Stimulated activated effector memory CD8-positive, alpha-beta T cell treated with anti-CD3 and anti-CD28 coated beads, Interleukin-12 subunit alpha, Interleukin-12 subunit beta, amount 100 ng/mL, for 72 hours (primary cell): ENCODE measurements around the gene MIP.
"Not testable (repeated sequence)": the region's sequence is repeated elsewhere in the genome, so short reads cannot be mapped to it uniquely, and the experiment has no call there.

Source experiments
- ATAC-seq: fragments of 150-1000 bp; cut with Tn5 transposase; 2 replicates; pipeline ENCODE4 v1.10.0; 2021
- DNase-seq, 2 donors: peaks; one replicate each; pipeline ENCODE4 v3.0.0; 2021 to 2022; ENCODE audit warnings: low spot score in 2 of 2
- H3K27ac Mint-ChIP-seq: one replicate; pipeline ENCODE4 v1.8.0; 2022; ENCODE audit warnings: mild to moderate bottlenecking, mixed read lengths
- H3K36me3 Mint-ChIP-seq: one replicate; pipeline ENCODE4 v1.8.0; 2022; ENCODE audit warnings: mild to moderate bottlenecking, mixed read lengths
- H3K4me1 Mint-ChIP-seq: one replicate; pipeline ENCODE4 v1.8.0; 2022; ENCODE audit warnings: mixed read lengths
- H3K4me3 Mint-ChIP-seq: one replicate; pipeline ENCODE4 v1.8.0; 2022; ENCODE audit warnings: mild to moderate bottlenecking, mixed read lengths
- H3K9me3 Mint-ChIP-seq: one replicate; pipeline ENCODE4 v1.8.0; 2022; ENCODE audit warnings: mixed read lengths

The MIP gene

GRCh38 chr12:56454557-56454956 lies at the start of gene MIP:
TSS of gene MIP (minus strand) at chr12:56454657. CDS start at chr12:56454613, 44 bp downstream.
- H3K4me1 Mint-ChIP-seq: peaks cover 6% of the 10 kb centered on the region
- H3K36me3 Mint-ChIP-seq: peaks cover 2% of the 10 kb centered on the region
- H3K9me3 Mint-ChIP-seq: no peaks in the 10 kb centered on the region
- DNase-seq: no peak
- H3K4me3 Mint-ChIP-seq: no peak within 1 kb of the TSS
- no peak within 1 kb of the TSS for H3K27ac Mint-ChIP-seq
- no peak for ATAC-seq

GRCh38 chr12:56499879-56500278 lies 45.4 kb upstream of the MIP start:
- not testable (repeated sequence) for H3K4me1 Mint-ChIP-seq, H3K36me3 Mint-ChIP-seq, H3K4me3 Mint-ChIP-seq, DNase-seq, ATAC-seq, H3K9me3 Mint-ChIP-seq, H3K27ac Mint-ChIP-seq

GRCh38 chr12:56499452-56499851 lies 45.0 kb upstream of the MIP start:
- DNase-seq, H3K4me1 Mint-ChIP-seq, ATAC-seq, H3K4me3 Mint-ChIP-seq, H3K27ac Mint-ChIP-seq, H3K9me3 Mint-ChIP-seq, H3K36me3 Mint-ChIP-seq: not testable (repeated sequence)

GRCh38 chr12:56498126-56498902 lies 43.9 kb upstream of the MIP start:
- not testable (repeated sequence) for H3K4me1 Mint-ChIP-seq, H3K27ac Mint-ChIP-seq, H3K9me3 Mint-ChIP-seq, ATAC-seq, DNase-seq, H3K36me3 Mint-ChIP-seq, H3K4me3 Mint-ChIP-seq

- peak overlapping the region; percentile 13 for H3K4me3 Mint-ChIP-seq
- not testable (repeated sequence) for H3K4me1 Mint-ChIP-seq, ATAC-seq, H3K27ac Mint-ChIP-seq, H3K36me3 Mint-ChIP-seq, H3K9me3 Mint-ChIP-seq
- DNase-seq: peak; percentile 28 to 82
These were observed 42.2 kb upstream of the MIP start for GRCh38 chr12:56496704-56497103.

- not testable (repeated sequence) for H3K36me3 Mint-ChIP-seq, H3K27ac Mint-ChIP-seq, H3K9me3 Mint-ChIP-seq, DNase-seq, H3K4me1 Mint-ChIP-seq, ATAC-seq, H3K4me3 Mint-ChIP-seq
These were observed 40.0 kb upstream of the MIP start for GRCh38 chr12:56494481-56494880.

GRCh38 chr12:56494106-56494415 lies 39.6 kb upstream of the MIP start:
- not testable (repeated sequence) for ATAC-seq, H3K4me1 Mint-ChIP-seq, DNase-seq, H3K36me3 Mint-ChIP-seq, H3K27ac Mint-ChIP-seq, H3K9me3 Mint-ChIP-seq, H3K4me3 Mint-ChIP-seq

GRCh38 chr12:56493409-56494105 lies 39.1 kb upstream of the MIP start:
- DNase-seq, H3K4me3 Mint-ChIP-seq, ATAC-seq, H3K36me3 Mint-ChIP-seq, H3K4me1 Mint-ChIP-seq, H3K27ac Mint-ChIP-seq, H3K9me3 Mint-ChIP-seq: not testable (repeated sequence)

GRCh38 chr12:56490360-56490759 lies 35.9 kb upstream of the MIP start:
- Mint-ChIP-seq H3K4me3 (no peak overlapping the region), H3K4me1 (peaks cover 17% of the 10 kb centered on the region), H3K27ac (no peak overlapping the region), H3K36me3 (no peaks in the 10 kb centered on the region), H3K9me3 (peaks cover 2% of the 10 kb centered on the region)
- no peak for ATAC-seq
- no peak for DNase-seq

GRCh38 chr12:56488041-56488955 lies 33.8 kb upstream of the MIP start, which contains the start of gene GLS2:
TSS of gene GLS2 (minus strand) at chr12:56488161. CDS start at chr12:56488118, 43 bp downstream.
- Mint-ChIP-seq H3K4me1 (peaks cover 17% of the 10 kb centered on the region), H3K4me3 (peak within 1 kb of the TSS; percentile 84), H3K27ac (peak within 1 kb of the TSS; percentile 80), H3K9me3 (peaks cover 2% of the 10 kb centered on the region), H3K36me3 (no peaks in the 10 kb centered on the region)
- peak; percentile 97 for ATAC-seq
- peak; percentile 51 to 81 for DNase-seq

GRCh38 chr12:56487448-56488040 lies 33.1 kb upstream of the MIP start:
- H3K4me3 Mint-ChIP-seq: peak overlapping the region; percentile 84
- no peak for DNase-seq
- H3K4me1 Mint-ChIP-seq: peaks cover 17% of the 10 kb centered on the region
- peak; percentile 58 for ATAC-seq
- peaks cover 2% of the 10 kb centered on the region for H3K9me3 Mint-ChIP-seq
- H3K36me3 Mint-ChIP-seq: no peaks in the 10 kb centered on the region
- H3K27ac Mint-ChIP-seq: peak overlapping the region; percentile 80

GRCh38 chr12:56486694-56487093 lies 32.2 kb upstream of the MIP start:
- peaks cover 17% of the 10 kb centered on the region for H3K4me1 Mint-ChIP-seq
- H3K27ac Mint-ChIP-seq: no peak overlapping the region
- peak overlapping the region; percentile 84 for H3K4me3 Mint-ChIP-seq
- no peaks in the 10 kb centered on the region for H3K36me3 Mint-ChIP-seq
- DNase-seq (no peak), ATAC-seq (no peak)
- H3K9me3 Mint-ChIP-seq: peaks cover 2% of the 10 kb centered on the region

GRCh38 chr12:56484566-56484965 lies 30.1 kb upstream of the MIP start:
- ATAC-seq (no peak), DNase-seq (no peak)
- Mint-ChIP-seq H3K4me1 (peaks cover 25% of the 10 kb centered on the region), H3K27ac (no peak overlapping the region), H3K9me3 (peaks cover 2% of the 10 kb centered on the region), H3K4me3 (no peak overlapping the region), H3K36me3 (no peaks in the 10 kb centered on the region)

- H3K4me1 Mint-ChIP-seq: peaks cover 16% of the 10 kb centered on the region
- no peak for ATAC-seq
- no peak for DNase-seq
- H3K9me3 Mint-ChIP-seq: no peaks in the 10 kb centered on the region
- H3K4me3 Mint-ChIP-seq: no peak overlapping the region
- no peak overlapping the region for H3K27ac Mint-ChIP-seq
- no peaks in the 10 kb centered on the region for H3K36me3 Mint-ChIP-seq
These were observed 25.2 kb upstream of the MIP start for GRCh38 chr12:56479625-56480024.
